Measurements from ENCODE around the gene PIK3R2.

Gene PIK3R2

GRCh38 chr19:18123819-18124218 is 29.1 kb upstream of the PIK3R2 start:
- DNase-seq (ENCODE audit: low spot score), result no peak

- no peak for DNase-seq (ENCODE audit: low spot score)
Measured at GRCh38 chr19:18126097-18126496, 26.9 kb upstream of the PIK3R2 start.

GRCh38 chr19:18128044-18128443 is 24.9 kb upstream of the PIK3R2 start:
- DNase-seq (ENCODE audit: low spot score), result no peak

- DNase-seq (ENCODE audit: low spot score), result no peak
Measured at GRCh38 chr19:18128805-18129204, 24.2 kb upstream of the PIK3R2 start.

- no peak for DNase-seq (ENCODE audit: low spot score)
Measured at GRCh38 chr19:18130523-18131242, 22.3 kb upstream of the PIK3R2 start.

GRCh38 chr19:18131841-18132596 is 20.9 kb upstream of the PIK3R2 start:
- DNase-seq (ENCODE audit: low spot score), result no peak

- DNase-seq (ENCODE audit: low spot score), result no peak
Measured at GRCh38 chr19:18135712-18136584, 17.0 kb upstream of the PIK3R2 start.

- DNase-seq (ENCODE audit: low spot score), result no peak
Measured at GRCh38 chr19:18137242-18137641, 15.7 kb upstream of the PIK3R2 start.

- no peak for DNase-seq (ENCODE audit: low spot score)
Measured at GRCh38 chr19:18137657-18138339, 15.2 kb upstream of the PIK3R2 start.

GRCh38 chr19:18140473-18140872 is 12.5 kb upstream of the PIK3R2 start:
- no peak for DNase-seq (ENCODE audit: low spot score)

GRCh38 chr19:18141031-18141430 is 11.9 kb upstream of the PIK3R2 start:
- DNase-seq (ENCODE audit: low spot score), result no peak

GRCh38 chr19:18143902-18144301 is 9.1 kb upstream of the PIK3R2 start:
- DNase-seq (ENCODE audit: low spot score), result no peak

- DNase-seq (ENCODE audit: low spot score), result no peak
Measured at GRCh38 chr19:18144361-18144760, 8.6 kb upstream of the PIK3R2 start.

- DNase-seq (ENCODE audit: low spot score), result no peak
Measured at GRCh38 chr19:18144906-18145305, 8.1 kb upstream of the PIK3R2 start.

GRCh38 chr19:18145391-18145999 is 7.5 kb upstream of the PIK3R2 start:
- no peak for DNase-seq (ENCODE audit: low spot score)

GRCh38 chr19:18147396-18147795 is 5.6 kb upstream of the PIK3R2 start:
- DNase-seq (ENCODE audit: low spot score), result no peak

GRCh38 chr19:18149596-18149975 is 3.4 kb upstream of the PIK3R2 start:
- no peak for DNase-seq (ENCODE audit: low spot score)

GRCh38 chr19:18150776-18151624 is 2.0 kb upstream of the PIK3R2 start:
- no peak for DNase-seq (ENCODE audit: low spot score)

- peak; percentile 95 for DNase-seq (ENCODE audit: low spot score)
Measured at GRCh38 chr19:18152442-18152816, 534 bp upstream of the PIK3R2 start.

- no peak for DNase-seq (ENCODE audit: low spot score)
Measured at GRCh38 chr19:18153556-18154134, 682 bp downstream of the PIK3R2 start.
